Gastrocnemius medialis (tissue), 4 donors: ENCODE data around the gene ELF2. TPM values are rescaled to one million over a fixed set of nuclear protein-coding genes. Genes with fewer than 3 reads are reported as not detected.
"Not testable (repeated sequence)": the region's sequence is repeated elsewhere in the genome, so short reads cannot be mapped to it uniquely, and the experiment has no call there.

Source experiments
- ATAC-seq, 2 donors: fragments of 150-250 bp; one replicate each; pipeline ENCODE4 v1.9.1; 2016
- DNase-seq, 2 donors: peaks; one replicate each; pipeline ENCODE4 v3.0.0-alpha.2; 2019
- H3K27ac ChIP-seq, 4 donors: fragments of 200-600 bp; sonication (generic); 1 replicate in 1 of 4; 2 replicates in 3 of 4; pipeline ENCODE4 v1.5.1; 2016 to 2018; ENCODE audit warnings: mild to moderate bottlenecking in 2 of 4, moderate library complexity in 1 of 4
- H3K27me3 ChIP-seq, 3 donors: fragments of 200-600 bp; sonication (generic) in 2 of 3; 1 replicate in 1 of 3; 2 replicates in 2 of 3; pipeline versions ENCODE4 v1.5.1 to v1.6.0; 2016 to 2019; ENCODE audit warnings: mild to moderate bottlenecking in 1 of 3, moderate library complexity in 1 of 3
- H3K36me3 ChIP-seq, 2 donors: fragments of 200-600 bp; sonication (generic) in 1 of 2; one replicate each; pipeline ENCODE4 v1.5.1; 2017 to 2018
- H3K4me1 ChIP-seq, 2 donors: fragments of 200-600 bp; sonication (generic) in 1 of 2; one replicate each; pipeline ENCODE4 v1.5.1; 2016 to 2017; ENCODE audit warnings: mild to moderate bottlenecking in 2 of 2
- H3K4me3 ChIP-seq, 4 donors: fragments of 200-600 bp; sonication (generic) in 3 of 4; 1 replicate in 1 of 4; 2 replicates in 3 of 4; pipeline ENCODE4 v1.5.1; 2016 to 2019; ENCODE audit warnings: mild to moderate bottlenecking in 2 of 4
- H3K9me3 ChIP-seq, 3 donors: fragments of 200-600 bp; sonication (generic) in 2 of 3; 1 replicate in 1 of 3; 2 replicates in 2 of 3; pipeline ENCODE4 v1.5.1; 2016 to 2019
- POLR2A ChIP-seq, 2 donors: fragments of 450-650 bp; IDR thresholded peaks; one replicate each; pipeline ENCODE4 v1.6.1; 2017; ENCODE audit warnings: antibody characterized with exemption in 2 of 2, mild to moderate bottlenecking in 2 of 2, moderate library complexity in 2 of 2
- in situ Hi-C, 4 donors: fragments of 200-750 bp; cut with MboI; loops; one replicate each; pipeline versions ENCODE4 v1.15.0 to v1.8.0; 2017; ENCODE audit warnings: low sequenced_read_pairs in 4 of 4
- intact Hi-C: fragments of 100-400 bp; cut with DNase I; formaldehyde crosslinking; loops from one replicate; pipeline ENCODE4 v1.15.1; 2023; ENCODE audit warnings: low total_unique reads
- total RNA-seq, 4 donors: library from RNA; depleted of rRNA; stranded (reverse); fragments of >200 nt; gene quantifications; one replicate each; pipeline versions ENCODE4 v1.1.0 to v1.2.3, GENCODE V29; 2016
- TF ChIP-seq, protein P1 (sequence below), 5 experiments: fragments of 450-650 bp in 3 of 5; fragments of 200-600 bp in 2 of 5; sonication (generic) in 2 of 5; IDR thresholded peaks in 4 of 5; conservative IDR thresholded peaks in 1 of 5; 1 replicate in 4 of 5; 2 replicates in 1 of 5; pipeline ENCODE4 v1.5.1; 2016 to 2019; ENCODE audit warnings: antibody characterized with exemption in 5 of 5, mild to moderate bottlenecking in 3 of 5, moderate library complexity in 3 of 5

Gene ELF2
- total RNA-seq, 4 donors from 2014 or later = 22.1 to 41.4 (median 29.7) TPM

DNA sequence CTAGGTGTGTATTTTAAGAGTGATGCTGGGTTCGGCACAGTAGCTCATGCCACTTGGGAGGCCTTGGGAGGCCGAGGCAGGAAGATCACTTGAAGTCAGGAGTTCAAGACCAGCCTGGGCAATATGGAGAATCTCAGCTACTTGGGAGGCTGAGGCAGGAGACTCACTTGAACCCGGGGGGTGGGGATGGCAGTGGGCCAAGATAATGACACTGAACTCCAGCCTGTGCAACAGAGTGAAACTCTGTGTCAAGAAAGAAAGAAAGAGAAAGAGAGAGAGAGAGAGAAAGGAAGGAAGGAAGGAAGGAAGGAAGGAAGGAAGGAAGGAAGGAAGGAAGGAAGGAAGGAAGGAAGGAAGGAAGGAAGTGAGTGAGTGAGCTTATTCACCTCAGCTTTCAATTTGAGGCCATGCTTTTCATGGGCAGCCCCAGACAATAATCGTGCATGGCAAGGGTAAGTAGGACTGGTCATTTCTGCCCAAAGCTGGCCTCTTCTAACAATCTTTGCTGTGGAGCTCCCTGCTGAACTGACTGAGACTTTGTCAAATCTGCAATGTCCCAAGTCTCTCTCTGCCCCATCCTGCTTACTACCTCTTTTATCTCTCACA, 42.5 kb upstream of the ELF2 start:
- no peak for DNase-seq
- no peak for TF ChIP-seq POLR2A (IDR thresholded peaks at IDR 0.05)
- TF ChIP-seq, protein P1, sequence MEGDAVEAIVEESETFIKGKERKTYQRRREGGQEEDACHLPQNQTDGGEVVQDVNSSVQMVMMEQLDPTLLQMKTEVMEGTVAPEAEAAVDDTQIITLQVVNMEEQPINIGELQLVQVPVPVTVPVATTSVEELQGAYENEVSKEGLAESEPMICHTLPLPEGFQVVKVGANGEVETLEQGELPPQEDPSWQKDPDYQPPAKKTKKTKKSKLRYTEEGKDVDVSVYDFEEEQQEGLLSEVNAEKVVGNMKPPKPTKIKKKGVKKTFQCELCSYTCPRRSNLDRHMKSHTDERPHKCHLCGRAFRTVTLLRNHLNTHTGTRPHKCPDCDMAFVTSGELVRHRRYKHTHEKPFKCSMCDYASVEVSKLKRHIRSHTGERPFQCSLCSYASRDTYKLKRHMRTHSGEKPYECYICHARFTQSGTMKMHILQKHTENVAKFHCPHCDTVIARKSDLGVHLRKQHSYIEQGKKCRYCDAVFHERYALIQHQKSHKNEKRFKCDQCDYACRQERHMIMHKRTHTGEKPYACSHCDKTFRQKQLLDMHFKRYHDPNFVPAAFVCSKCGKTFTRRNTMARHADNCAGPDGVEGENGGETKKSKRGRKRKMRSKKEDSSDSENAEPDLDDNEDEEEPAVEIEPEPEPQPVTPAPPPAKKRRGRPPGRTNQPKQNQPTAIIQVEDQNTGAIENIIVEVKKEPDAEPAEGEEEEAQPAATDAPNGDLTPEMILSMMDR (IDR thresholded peaks at IDR 0.05 in 4 of 5, conservative IDR thresholded peaks at IDR 0.05 in 1 of 5) = no peak
- Histone ChIP-seq H3K27me3 (no peaks in the 10 kb centered on the region), H3K9me3 (no peaks in the 10 kb centered on the region), H3K4me3 (no peak overlapping the region), H3K4me1 (peaks cover 0 to 3% of the 10 kb centered on the region in 2 donors), H3K27ac (no peak overlapping the region), H3K36me3 (no peaks in the 10 kb centered on the region)
- in situ Hi-C loops (loop anchor here in 1 of 4 donors (10.0 kb wide), 1 partner anchor 75 kb away; no protein-coding TSS in a partner anchor), intact Hi-C loops (no loop called here)
- ATAC-seq = no peak

DNA sequence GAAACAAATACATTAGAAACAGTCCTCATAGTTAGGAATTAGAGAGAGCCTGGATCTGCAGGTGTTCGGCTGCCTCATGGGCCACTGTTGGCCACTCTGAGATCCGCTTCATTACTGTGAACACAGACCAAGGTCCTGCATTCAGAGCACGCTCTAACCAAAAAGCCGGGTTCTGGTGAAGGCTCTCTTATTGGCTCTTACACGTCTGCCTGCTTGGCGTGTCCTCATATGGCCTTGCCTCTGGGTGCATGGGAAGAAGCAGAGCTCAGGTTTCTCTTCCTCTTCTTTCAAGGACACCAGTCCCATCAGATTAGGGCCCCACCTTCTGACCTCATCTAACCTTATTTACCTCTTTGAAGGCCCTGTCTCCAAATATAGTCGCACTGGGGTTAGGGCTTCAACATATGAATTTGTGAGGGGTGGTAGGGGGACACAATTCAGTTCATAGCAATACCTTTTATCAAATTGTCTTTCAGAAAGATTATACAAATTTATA, 37.1 kb upstream of the ELF2 start:
- TF ChIP-seq, protein P1 (IDR thresholded peaks at IDR 0.05 in 4 of 5, conservative IDR thresholded peaks at IDR 0.05 in 1 of 5) = no peak
- TF ChIP-seq POLR2A (IDR thresholded peaks at IDR 0.05) = no peak
- Histone ChIP-seq H3K27me3 (no peaks in the 10 kb centered on the region), H3K9me3 (no peaks in the 10 kb centered on the region), H3K4me3 (no peak overlapping the region), H3K36me3 (no peaks in the 10 kb centered on the region), H3K27ac (peak overlapping the region in 2 of 4 donors; percentile 41), H3K4me1 (peaks cover 4 to 13% of the 10 kb centered on the region in 2 donors)
- intact Hi-C loops = no loop called here
- in situ Hi-C loops = no loop called here
- ATAC-seq (peak; percentile 78 to 85), DNase-seq (peak; percentile 10 to 64)

DNA sequence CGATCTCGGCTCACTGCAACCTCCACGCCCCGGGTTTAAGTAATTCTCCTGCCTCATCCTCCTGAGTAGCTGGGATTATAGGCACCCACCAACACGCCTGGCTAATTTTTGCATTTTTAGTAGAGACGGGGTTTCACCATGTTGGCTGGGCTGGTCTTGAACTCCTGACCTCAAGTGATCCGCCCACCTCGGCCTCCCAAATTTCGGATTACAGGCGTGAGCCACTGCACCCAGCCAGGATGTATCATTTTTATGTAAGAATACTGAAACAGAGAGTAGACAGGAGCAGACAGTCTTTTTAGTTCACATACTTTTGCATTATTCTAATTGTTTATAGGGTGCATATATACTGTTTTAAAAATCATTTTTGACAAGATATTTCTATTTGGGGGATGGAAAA, 36.6 kb upstream of the ELF2 start:
- intact Hi-C loops, H3K27me3 ChIP-seq, DNase-seq, H3K36me3 ChIP-seq, H3K9me3 ChIP-seq, in situ Hi-C loops, H3K27ac ChIP-seq, H3K4me3 ChIP-seq, ATAC-seq: not testable (repeated sequence)
- H3K4me1 ChIP-seq = peaks cover 4 to 13% of the 10 kb centered on the region in 2 donors

DNA sequence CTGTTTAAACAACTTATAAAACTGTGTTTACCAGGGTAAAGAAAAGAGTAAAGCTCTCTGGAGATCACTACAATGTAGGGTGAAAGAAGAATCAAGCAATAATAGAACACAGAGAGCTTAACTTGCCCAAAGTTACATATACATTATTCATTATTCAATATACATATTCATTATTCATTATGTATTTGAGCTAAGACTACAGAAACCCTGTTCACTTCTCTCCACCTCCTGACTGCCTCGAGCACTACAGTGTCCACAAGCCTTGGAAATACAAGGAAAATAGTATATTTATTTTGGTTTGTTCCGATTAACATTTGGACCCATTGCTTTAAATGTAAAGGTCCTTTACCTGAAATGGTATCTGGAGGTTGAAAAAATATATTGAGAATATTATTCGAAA, 35.9 kb upstream of the ELF2 start:
- Histone ChIP-seq H3K36me3 (no peaks in the 10 kb centered on the region), H3K4me3 (no peak overlapping the region)
- no peak for ATAC-seq

DNA sequence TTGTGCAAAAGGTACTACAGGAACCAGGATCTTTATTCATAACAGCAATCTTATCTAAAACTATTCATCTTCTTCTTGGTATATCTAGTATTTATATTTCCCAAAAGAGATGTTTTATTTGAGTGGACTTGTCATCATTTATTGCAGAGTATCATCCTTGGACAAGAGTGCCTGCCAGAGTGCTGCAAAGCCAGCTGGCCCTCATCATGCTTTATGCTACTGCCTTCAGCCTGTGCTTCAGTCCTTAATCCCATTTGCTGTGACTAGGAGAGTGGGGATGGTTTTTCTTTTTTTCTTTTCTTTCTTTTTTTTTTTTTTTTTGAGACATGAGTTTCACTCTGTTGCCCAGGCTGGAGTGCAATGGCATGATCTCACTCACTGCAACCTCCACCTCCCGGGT, 33.5 kb upstream of the ELF2 start:
- intact Hi-C loops (no loop called here), in situ Hi-C loops (no loop called here)
- TF ChIP-seq POLR2A (IDR thresholded peaks at IDR 0.05) = no peak
- TF ChIP-seq, protein P1 (IDR thresholded peaks at IDR 0.05 in 4 of 5, conservative IDR thresholded peaks at IDR 0.05 in 1 of 5) = no peak
- no peaks in the 10 kb centered on the region for H3K9me3 ChIP-seq
- no peak overlapping the region for H3K27ac ChIP-seq
- H3K4me3 ChIP-seq = no peak overlapping the region
- peak in 1 of 2 donors; percentile 27 for DNase-seq
- H3K4me1 ChIP-seq = peaks cover 4 to 13% of the 10 kb centered on the region in 2 donors
- no peak for ATAC-seq
- H3K27me3 ChIP-seq = no peaks in the 10 kb centered on the region
- H3K36me3 ChIP-seq = no peaks in the 10 kb centered on the region

More for the DNA sequence above, 35.9 kb upstream of the ELF2 start:
- H3K27ac ChIP-seq = no peak overlapping the region
- H3K27me3 ChIP-seq = no peaks in the 10 kb centered on the region
- intact Hi-C loops (no loop called here), in situ Hi-C loops (no loop called here)
- no peaks in the 10 kb centered on the region for H3K9me3 ChIP-seq
- no peak for DNase-seq
- TF ChIP-seq, protein P1 (IDR thresholded peaks at IDR 0.05 in 4 of 5, conservative IDR thresholded peaks at IDR 0.05 in 1 of 5) = no peak
- TF ChIP-seq POLR2A (IDR thresholded peaks at IDR 0.05) = no peak
- peaks cover 4 to 13% of the 10 kb centered on the region in 2 donors for H3K4me1 ChIP-seq
